Mesenchymal stem cell (in vitro differentiated cells and primary cell): Measurements from ENCODE around the gene PKNOX2.

Experiments
- DNase-seq: peaks from one replicate; pipeline ENCODE4 v3.0.0-alpha.2; 2013
- H2AFZ ChIP-seq: one replicate; pipeline ENCODE4 v1.6.1; 2013; ENCODE audit warnings: low read depth, mild to moderate bottlenecking, control low read depth, inconsistent platforms, low read length, moderate library complexity
- H2AK5ac ChIP-seq: 2 replicates; pipeline ENCODE4 v1.6.1; 2013; ENCODE audit warnings: low read length, moderate library complexity, mild to moderate bottlenecking, inconsistent platforms; ENCODE audit not compliant: severe bottlenecking
- H2BK120ac ChIP-seq: one replicate; pipeline ENCODE4 v1.6.1; 2013; ENCODE audit warnings: low read depth, mild to moderate bottlenecking, inconsistent platforms, low read length, moderate library complexity
- H2BK12ac ChIP-seq, 2 experiments: one replicate each; pipeline ENCODE4 v1.6.1; 2013; ENCODE audit warnings: inconsistent platforms in 2 of 2, low read length in 2 of 2, mild to moderate bottlenecking in 2 of 2, moderate library complexity in 2 of 2, control low read depth in 1 of 2
- H2BK15ac ChIP-seq: one replicate; pipeline ENCODE4 v1.6.1; 2013; ENCODE audit warnings: mild to moderate bottlenecking, low read depth, inconsistent platforms; ENCODE audit not compliant: poor library complexity, severe bottlenecking
- H2BK5ac ChIP-seq: 2 replicates; pipeline ENCODE4 v1.6.1; 2013; ENCODE audit warnings: low read depth, mild to moderate bottlenecking, low read length, control low read depth, inconsistent platforms; ENCODE audit not compliant: poor library complexity, severe bottlenecking
- H3K14ac ChIP-seq, 2 experiments: one replicate each; pipeline ENCODE4 v1.6.1; 2013; ENCODE audit warnings: inconsistent platforms in 2 of 2, low read length in 2 of 2, control low read depth in 1 of 2, mild to moderate bottlenecking in 1 of 2, moderate library complexity in 1 of 2
- H3K18ac ChIP-seq, 2 experiments: one replicate each; pipeline ENCODE4 v1.6.1; 2013; ENCODE audit warnings: inconsistent platforms in 2 of 2, low read length in 2 of 2, control low read depth in 1 of 2, low read depth in 1 of 2, mild to moderate bottlenecking in 1 of 2
- H3K23ac ChIP-seq, 2 experiments: one replicate each; pipeline ENCODE4 v1.6.1; 2013; ENCODE audit warnings: inconsistent platforms in 2 of 2, low read length in 2 of 2, mild to moderate bottlenecking in 2 of 2, moderate library complexity in 2 of 2, control low read depth in 1 of 2
- H3K27ac ChIP-seq: 2 replicates; pipeline ENCODE4 v1.5.1; 2013; ENCODE audit warnings: mild to moderate bottlenecking, moderate library complexity, low read length, control low read depth, inconsistent platforms; ENCODE audit not compliant: poor library complexity, severe bottlenecking
- H3K27me3 ChIP-seq, 2 experiments: 2 replicates each; pipeline versions ENCODE4 v1.6.1 to v1.7.0; 2013; ENCODE audit warnings: low read length in 2 of 2, mild to moderate bottlenecking in 2 of 2, moderate library complexity in 2 of 2, control low read depth in 1 of 2, inconsistent platforms in 1 of 2; ENCODE audit not compliant: control insufficient read depth in 1 of 2, insufficient read depth in 1 of 2
- H3K36me3 ChIP-seq, 2 experiments: 2 replicates each; pipeline versions ENCODE4 v1.6.1 to v1.7.0; 2013; ENCODE audit warnings: low read length in 2 of 2, control low read depth in 1 of 2, inconsistent platforms in 1 of 2, low read depth in 1 of 2, mild to moderate bottlenecking in 1 of 2; ENCODE audit not compliant: insufficient read depth in 2 of 2, control insufficient read depth in 1 of 2
- H3K4ac ChIP-seq, 2 experiments: one replicate each; pipeline ENCODE4 v1.6.1; 2013; ENCODE audit warnings: inconsistent platforms in 2 of 2, low read length in 2 of 2, mild to moderate bottlenecking in 2 of 2, moderate library complexity in 2 of 2, control low read depth in 1 of 2, low read depth in 1 of 2
- H3K4me1 ChIP-seq: 2 replicates; pipeline ENCODE4 v1.6.1; 2013; ENCODE audit warnings: low read depth, low read length, control low read depth; ENCODE audit not compliant: control insufficient read depth, insufficient read depth
- H3K4me2 ChIP-seq: 2 replicates; pipeline ENCODE4 v1.6.1; 2013; ENCODE audit warnings: low read length, mild to moderate bottlenecking, inconsistent platforms; ENCODE audit not compliant: poor library complexity, severe bottlenecking
- H3K4me3 ChIP-seq, 2 experiments: 2 replicates each; pipeline versions ENCODE4 v1.5.1 to v1.7.0; 2013; ENCODE audit warnings: low read length in 2 of 2, mild to moderate bottlenecking in 2 of 2, control low read depth in 1 of 2, low read depth in 1 of 2; ENCODE audit not compliant: insufficient read depth in 1 of 2
- H3K79me1 ChIP-seq: replicated peaks from 2 replicates; pipeline ENCODE4 v1.6.1; 2013; ENCODE audit warnings: mild to moderate bottlenecking, control low read depth, low read length, inconsistent platforms; ENCODE audit not compliant: poor library complexity, severe bottlenecking
- H3K9ac ChIP-seq: 2 replicates; pipeline ENCODE4 v1.7.0; 2013; ENCODE audit warnings: mild to moderate bottlenecking, low read length, moderate library complexity
- H3K9me3 ChIP-seq: 2 replicates; pipeline ENCODE4 v1.7.0; 2013; ENCODE audit warnings: mild to moderate bottlenecking, low read length; ENCODE audit not compliant: control insufficient read depth
- H4K8ac ChIP-seq: one replicate; pipeline ENCODE4 v1.6.1; 2013; ENCODE audit warnings: inconsistent platforms, mild to moderate bottlenecking, low read length, moderate library complexity
- H4K91ac ChIP-seq: one replicate; pipeline ENCODE4 v1.6.1; 2013; ENCODE audit warnings: mild to moderate bottlenecking, low read length, inconsistent platforms
- WGBS: methylation state at CpG from one replicate; pipeline ENCODE4 v1.1.7; 2013; ENCODE audit warnings: mixed read lengths; 5-methylcytosine and 5-hydroxymethylcytosine counted together

The PKNOX2 gene

DNA sequence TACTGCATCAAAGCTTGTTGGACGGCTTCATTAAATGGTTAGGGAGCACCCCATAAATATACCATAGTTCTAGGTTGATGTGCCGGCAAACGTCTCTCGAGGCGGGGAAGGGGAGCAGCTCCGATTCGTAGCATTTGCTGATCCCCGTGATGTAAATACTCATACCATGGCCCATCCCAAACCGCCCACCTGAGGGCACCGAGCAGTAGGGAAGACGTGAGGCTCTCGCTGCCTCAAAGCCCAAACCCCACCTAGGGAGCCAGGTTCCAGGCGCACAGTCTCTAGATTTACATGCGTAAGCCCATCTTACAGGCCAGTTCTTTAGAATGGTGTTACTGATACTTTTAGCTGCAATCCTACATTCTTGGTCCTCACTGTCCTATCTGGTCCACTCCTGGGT lies 207.5 kb downstream of the PKNOX2 start:
- WGBS = 71% methylated on average over 12 of the region's 14 CpGs
- H3K79me1 ChIP-seq = peaks cover 19% of the 10 kb centered on the region
- peaks cover 0 to 71% of the 10 kb centered on the region in 2 experiments for H3K36me3 ChIP-seq
- H4K8ac ChIP-seq = no peak overlapping the region
- no peak overlapping the region for H3K14ac ChIP-seq
- H3K4me2 ChIP-seq = no peak overlapping the region
- H3K18ac ChIP-seq = no peak overlapping the region
- no peak overlapping the region for H3K4ac ChIP-seq
- peaks cover 0 to 51% of the 10 kb centered on the region in 2 experiments for H3K27me3 ChIP-seq
- no peak overlapping the region for H2BK120ac ChIP-seq
- H2BK12ac ChIP-seq = no peak overlapping the region
- no peaks in the 10 kb centered on the region for H3K9me3 ChIP-seq
- no peak overlapping the region for H3K27ac ChIP-seq
- no peak overlapping the region for H2BK5ac ChIP-seq
- DNase-seq = no peak
- peaks cover 18% of the 10 kb centered on the region for H3K4me1 ChIP-seq
- H3K4me3 ChIP-seq = no peak overlapping the region
- H2BK15ac ChIP-seq = no peak overlapping the region
- no peak overlapping the region for H2AK5ac ChIP-seq
- no peak overlapping the region for H3K23ac ChIP-seq
- H3K9ac ChIP-seq = no peak overlapping the region
- H4K91ac ChIP-seq = no peak overlapping the region
- no peak overlapping the region for H2AFZ ChIP-seq

- Histone ChIP-seq H3K9ac (no peak overlapping the region), H3K4me2 (no peak overlapping the region), H3K4me3 (no peak overlapping the region), H3K27me3 (peaks cover 0 to 57% of the 10 kb centered on the region in 2 experiments), H3K9me3 (no peaks in the 10 kb centered on the region), H2BK5ac (no peak overlapping the region), H3K36me3 (peaks cover 0 to 72% of the 10 kb centered on the region in 2 experiments), H2AK5ac (no peak overlapping the region), H3K4ac (no peak overlapping the region), H3K18ac (no peak overlapping the region), H4K91ac (no peak overlapping the region), H3K23ac (no peak overlapping the region), H2BK12ac (no peak overlapping the region), H3K79me1 (peaks cover 24% of the 10 kb centered on the region), H2BK15ac (no peak overlapping the region), H2AFZ (no peak overlapping the region), H3K14ac (no peak overlapping the region), H4K8ac (no peak overlapping the region), H3K27ac (no peak overlapping the region), H2BK120ac (no peak overlapping the region), H3K4me1 (peaks cover 16% of the 10 kb centered on the region)
- WGBS = 85% methylated on average over 2 of the region's 3 CpGs
- no peak for DNase-seq
Measured at GRCh38 chr11:125372911-125373310, 208.4 kb downstream of the PKNOX2 start.

DNA sequence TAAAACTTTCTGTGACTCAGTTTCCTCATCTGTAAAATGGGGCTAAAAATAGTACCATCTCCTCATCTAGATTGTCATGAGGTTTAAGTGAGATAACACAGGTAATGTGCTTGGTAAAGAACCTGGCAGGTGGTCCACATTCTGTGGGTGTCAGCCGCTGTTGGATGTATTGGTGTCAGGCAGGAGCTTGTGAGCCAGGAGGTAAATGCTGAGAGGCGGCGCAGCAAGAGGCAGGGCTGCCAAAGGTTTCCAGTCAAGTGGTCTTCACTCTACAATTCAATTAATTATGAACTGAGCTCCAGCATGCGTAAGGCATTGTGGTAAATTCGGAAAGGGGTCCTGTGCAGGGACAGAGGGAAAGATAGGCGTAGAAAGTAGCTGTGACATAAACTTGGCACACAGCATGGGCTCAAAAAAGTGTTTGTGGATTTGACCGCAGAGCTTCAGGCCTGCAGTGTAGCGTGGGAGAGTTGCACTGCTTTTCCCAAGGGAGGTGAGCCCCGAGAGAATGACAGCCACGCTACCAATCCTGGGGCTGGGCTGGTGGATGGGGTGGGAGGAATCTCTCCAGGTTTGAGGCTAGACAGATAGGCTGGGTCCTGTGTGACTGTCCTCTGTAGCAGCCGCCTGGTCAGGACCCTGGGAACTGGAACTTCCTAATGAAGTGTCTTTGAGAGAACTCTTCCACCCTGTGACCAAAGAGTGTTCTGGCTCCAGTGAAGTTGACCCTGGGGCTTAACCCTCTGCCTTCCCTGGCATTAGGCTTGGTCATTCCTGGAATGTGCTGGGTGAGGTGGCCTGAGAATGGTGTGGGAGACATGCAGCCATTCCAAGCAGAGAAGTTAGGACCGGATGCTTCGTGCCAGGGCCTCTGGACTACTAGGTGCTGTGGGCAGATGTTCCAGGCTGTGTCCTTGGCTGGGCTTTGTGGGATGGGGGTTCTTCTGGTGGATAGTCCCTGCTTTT lies 209.2 kb downstream of the PKNOX2 start:
- Histone ChIP-seq H3K79me1 (peaks cover 25% of the 10 kb centered on the region), H3K9ac (no peak overlapping the region), H2BK15ac (no peak overlapping the region), H2BK12ac (no peak overlapping the region), H3K27me3 (peaks cover 0 to 62% of the 10 kb centered on the region in 2 experiments), H3K27ac (no peak overlapping the region), H3K4ac (no peak overlapping the region), H2BK5ac (no peak overlapping the region), H3K18ac (no peak overlapping the region), H3K14ac (no peak overlapping the region), H2AK5ac (no peak overlapping the region), H4K91ac (no peak overlapping the region), H4K8ac (no peak overlapping the region), H2BK120ac (no peak overlapping the region), H3K36me3 (peaks cover 0 to 72% of the 10 kb centered on the region in 2 experiments), H3K4me1 (peaks cover 16% of the 10 kb centered on the region), H3K9me3 (no peaks in the 10 kb centered on the region), H2AFZ (no peak overlapping the region), H3K4me2 (no peak overlapping the region), H3K23ac (no peak overlapping the region), H3K4me3 (no peak overlapping the region)
- WGBS = 86% methylated on average over 11 of the region's 13 CpGs
- DNase-seq = no peak

GRCh38 chr11:125374398-125374797 lies 209.8 kb downstream of the PKNOX2 start:
- no peak overlapping the region for H3K4me2 ChIP-seq
- 97% methylated on average over 3 of the region's 4 CpGs for WGBS
- peaks cover 0 to 66% of the 10 kb centered on the region in 2 experiments for H3K27me3 ChIP-seq
- no peak overlapping the region for H3K23ac ChIP-seq
- no peak for DNase-seq
- H3K4ac ChIP-seq = no peak overlapping the region
- H3K14ac ChIP-seq = no peak overlapping the region
- H3K79me1 ChIP-seq = peaks cover 26% of the 10 kb centered on the region
- no peak overlapping the region for H2BK5ac ChIP-seq
- no peak overlapping the region for H2AK5ac ChIP-seq
- H3K4me3 ChIP-seq = no peak overlapping the region
- no peak overlapping the region for H2BK120ac ChIP-seq
- no peak overlapping the region for H4K91ac ChIP-seq
- no peaks in the 10 kb centered on the region for H3K9me3 ChIP-seq
- no peak overlapping the region for H4K8ac ChIP-seq
- H2BK15ac ChIP-seq = no peak overlapping the region
- H3K36me3 ChIP-seq = peaks cover 0 to 66% of the 10 kb centered on the region in 2 experiments
- H3K18ac ChIP-seq = no peak overlapping the region
- H2AFZ ChIP-seq = no peak overlapping the region
- H3K27ac ChIP-seq = no peak overlapping the region
- H2BK12ac ChIP-seq = no peak overlapping the region
- peaks cover 16% of the 10 kb centered on the region for H3K4me1 ChIP-seq
- no peak overlapping the region for H3K9ac ChIP-seq
